Cardiac fibroblast (primary cell): Measurements from ENCODE around the gene LPCAT3.

Experiments used
- DNase-seq, 2 donors: peaks; one replicate each; pipeline versions ENCODE4 v3.0.0 to v3.0.0-alpha.2; 2010; ENCODE audit warnings: low read depth in 2 of 2
- H3K4me3 ChIP-seq, 2 donors: replicated peaks in 1 of 2; 1 replicate in 1 of 2; 2 replicates in 1 of 2; pipeline ENCODE4 v1.5.1; 2011; ENCODE audit warnings: low read depth in 2 of 2, low read length in 2 of 2, mild to moderate bottlenecking in 2 of 2, moderate library complexity in 1 of 2
- TF ChIP-seq, protein P1 (sequence below): IDR thresholded peaks from one replicate; pipeline ENCODE4 v1.5.1; 2011; ENCODE audit warnings: low read depth, mild to moderate bottlenecking, low read length, inconsistent platforms

LPCAT3 gene

DNA sequence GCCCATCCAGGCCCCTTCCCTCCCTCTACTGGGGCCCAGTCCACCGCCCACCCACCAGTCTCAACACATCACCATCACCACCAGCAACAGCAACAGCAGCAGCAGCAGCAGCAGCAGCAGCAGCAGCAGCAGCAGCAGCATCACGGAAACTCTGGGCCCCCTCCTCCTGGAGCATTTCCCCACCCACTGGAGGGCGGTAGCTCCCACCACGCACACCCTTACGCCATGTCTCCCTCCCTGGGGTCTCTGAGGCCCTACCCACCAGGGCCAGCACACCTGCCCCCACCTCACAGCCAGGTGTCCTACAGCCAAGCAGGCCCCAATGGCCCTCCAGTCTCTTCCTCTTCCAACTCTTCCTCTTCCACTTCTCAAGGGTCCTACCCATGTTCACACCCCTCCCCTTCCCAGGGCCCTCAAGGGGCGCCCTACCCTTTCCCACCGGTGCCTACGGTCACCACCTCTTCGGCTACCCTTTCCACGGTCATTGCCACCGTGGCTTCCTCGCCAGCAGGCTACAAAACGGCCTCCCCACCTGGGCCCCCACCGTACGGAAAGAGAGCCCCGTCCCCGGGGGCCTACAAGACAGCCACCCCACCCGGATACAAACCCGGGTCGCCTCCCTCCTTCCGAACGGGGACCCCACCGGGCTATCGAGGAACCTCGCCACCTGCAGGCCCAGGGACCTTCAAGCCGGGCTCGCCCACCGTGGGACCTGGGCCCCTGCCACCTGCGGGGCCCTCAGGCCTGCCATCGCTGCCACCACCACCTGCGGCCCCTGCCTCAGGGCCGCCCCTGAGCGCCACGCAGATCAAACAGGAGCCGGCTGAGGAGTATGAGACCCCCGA lies 81.4 kb downstream of the LPCAT3 start:
- no peak for DNase-seq
- peak overlapping the region; percentile 30 to 58 for H3K4me3 ChIP-seq
- TF ChIP-seq, protein P1, sequence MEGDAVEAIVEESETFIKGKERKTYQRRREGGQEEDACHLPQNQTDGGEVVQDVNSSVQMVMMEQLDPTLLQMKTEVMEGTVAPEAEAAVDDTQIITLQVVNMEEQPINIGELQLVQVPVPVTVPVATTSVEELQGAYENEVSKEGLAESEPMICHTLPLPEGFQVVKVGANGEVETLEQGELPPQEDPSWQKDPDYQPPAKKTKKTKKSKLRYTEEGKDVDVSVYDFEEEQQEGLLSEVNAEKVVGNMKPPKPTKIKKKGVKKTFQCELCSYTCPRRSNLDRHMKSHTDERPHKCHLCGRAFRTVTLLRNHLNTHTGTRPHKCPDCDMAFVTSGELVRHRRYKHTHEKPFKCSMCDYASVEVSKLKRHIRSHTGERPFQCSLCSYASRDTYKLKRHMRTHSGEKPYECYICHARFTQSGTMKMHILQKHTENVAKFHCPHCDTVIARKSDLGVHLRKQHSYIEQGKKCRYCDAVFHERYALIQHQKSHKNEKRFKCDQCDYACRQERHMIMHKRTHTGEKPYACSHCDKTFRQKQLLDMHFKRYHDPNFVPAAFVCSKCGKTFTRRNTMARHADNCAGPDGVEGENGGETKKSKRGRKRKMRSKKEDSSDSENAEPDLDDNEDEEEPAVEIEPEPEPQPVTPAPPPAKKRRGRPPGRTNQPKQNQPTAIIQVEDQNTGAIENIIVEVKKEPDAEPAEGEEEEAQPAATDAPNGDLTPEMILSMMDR, result no peak

DNA sequence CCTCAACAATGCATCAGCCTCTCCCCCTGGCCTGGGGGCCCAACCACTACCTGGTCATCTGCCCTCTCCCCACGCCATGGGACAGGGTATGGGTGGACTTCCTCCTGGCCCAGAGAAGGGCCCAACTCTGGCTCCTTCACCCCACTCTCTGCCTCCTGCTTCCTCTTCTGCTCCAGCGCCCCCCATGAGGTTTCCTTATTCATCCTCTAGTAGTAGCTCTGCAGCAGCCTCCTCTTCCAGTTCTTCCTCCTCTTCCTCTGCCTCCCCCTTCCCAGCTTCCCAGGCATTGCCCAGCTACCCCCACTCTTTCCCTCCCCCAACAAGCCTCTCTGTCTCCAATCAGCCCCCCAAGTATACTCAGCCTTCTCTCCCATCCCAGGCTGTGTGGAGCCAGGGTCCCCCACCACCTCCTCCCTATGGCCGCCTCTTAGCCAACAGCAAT lies 82.1 kb downstream of the LPCAT3 start:
- no peak overlapping the region for H3K4me3 ChIP-seq
- no peak for DNase-seq
- TF ChIP-seq, protein P1, result no peak

DNA sequence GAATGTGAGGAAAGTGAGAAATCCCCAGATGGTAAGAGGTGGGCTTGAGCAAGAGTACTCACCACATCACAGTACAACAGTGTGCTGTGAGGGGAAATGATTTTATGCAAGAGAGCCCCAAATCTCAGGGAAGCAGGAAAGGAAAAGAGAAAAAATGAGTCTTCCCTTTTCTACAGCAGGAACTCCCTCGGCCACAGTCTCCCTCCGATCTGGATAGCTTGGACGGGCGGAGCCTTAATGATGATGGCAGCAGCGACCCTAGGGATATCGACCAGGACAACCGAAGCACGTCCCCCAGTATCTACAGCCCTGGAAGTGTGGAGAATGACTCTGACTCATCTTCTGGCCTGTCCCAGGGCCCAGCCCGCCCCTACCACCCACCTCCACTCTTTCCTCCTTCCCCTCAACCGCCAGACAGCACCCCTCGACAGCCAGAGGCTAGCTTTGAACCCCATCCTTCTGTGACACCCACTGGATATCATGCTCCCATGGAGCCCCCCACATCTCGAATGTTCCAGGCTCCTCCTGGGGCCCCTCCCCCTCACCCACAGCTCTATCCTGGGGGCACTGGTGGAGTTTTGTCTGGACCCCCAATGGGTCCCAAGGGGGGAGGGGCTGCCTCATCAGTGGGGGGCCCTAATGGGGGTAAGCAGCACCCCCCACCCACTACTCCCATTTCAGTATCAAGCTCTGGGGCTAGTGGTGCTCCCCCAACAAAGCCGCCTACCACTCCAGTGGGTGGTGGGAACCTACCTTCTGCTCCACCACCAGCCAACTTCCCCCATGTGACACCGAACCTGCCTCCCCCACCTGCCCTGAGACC lies 82.7 kb downstream of the LPCAT3 start:
- TF ChIP-seq, protein P1, result no peak
- DNase-seq, result peak; percentile 50 to 54
- no peak overlapping the region for H3K4me3 ChIP-seq

DNA sequence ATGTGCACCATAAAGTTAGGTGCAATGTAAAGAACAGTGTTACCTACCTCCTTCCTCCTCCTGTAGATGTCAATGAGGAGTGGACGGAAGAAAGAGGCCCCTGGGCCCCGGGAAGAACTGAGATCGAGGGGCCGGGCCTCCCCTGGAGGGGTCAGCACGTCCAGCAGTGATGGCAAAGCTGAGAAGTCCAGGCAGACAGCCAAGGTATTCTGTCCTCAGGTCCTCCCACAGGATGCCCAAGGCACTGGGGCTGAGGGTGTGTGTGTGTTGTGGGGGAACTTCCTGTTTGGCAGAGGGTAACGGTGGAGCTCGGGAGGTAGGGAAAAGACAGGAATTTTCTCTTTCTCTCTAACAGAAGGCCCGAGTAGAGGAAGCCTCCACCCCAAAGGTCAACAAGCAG lies 84.2 kb downstream of the LPCAT3 start:
- TF ChIP-seq, protein P1, result no peak
- H3K4me3 ChIP-seq, result peak overlapping the region in 1 of 2 donors; percentile 5
- peak; percentile 67 to 92 for DNase-seq

DNA sequence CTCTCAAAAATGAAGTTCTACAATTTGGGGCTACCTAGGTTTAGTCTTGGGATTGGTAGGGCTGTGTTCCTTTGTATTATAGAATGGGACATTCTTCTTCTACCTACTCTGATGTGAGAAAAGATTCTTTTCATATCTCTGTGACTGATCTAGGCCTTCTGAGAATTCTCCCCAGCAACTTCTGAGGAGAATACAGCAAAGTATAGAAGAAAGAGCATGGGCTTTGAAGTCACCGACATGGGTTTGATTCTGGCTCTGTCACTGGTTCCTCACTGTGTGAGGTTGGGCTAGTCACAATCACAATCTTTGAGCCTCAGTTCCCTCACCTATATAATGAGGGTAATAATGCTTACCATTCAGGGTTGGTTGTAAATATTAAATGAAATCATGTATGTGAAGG lies 85.5 kb downstream of the LPCAT3 start:
- TF ChIP-seq, protein P1, result no peak
- DNase-seq, result no peak
- H3K4me3 ChIP-seq, result no peak overlapping the region

DNA sequence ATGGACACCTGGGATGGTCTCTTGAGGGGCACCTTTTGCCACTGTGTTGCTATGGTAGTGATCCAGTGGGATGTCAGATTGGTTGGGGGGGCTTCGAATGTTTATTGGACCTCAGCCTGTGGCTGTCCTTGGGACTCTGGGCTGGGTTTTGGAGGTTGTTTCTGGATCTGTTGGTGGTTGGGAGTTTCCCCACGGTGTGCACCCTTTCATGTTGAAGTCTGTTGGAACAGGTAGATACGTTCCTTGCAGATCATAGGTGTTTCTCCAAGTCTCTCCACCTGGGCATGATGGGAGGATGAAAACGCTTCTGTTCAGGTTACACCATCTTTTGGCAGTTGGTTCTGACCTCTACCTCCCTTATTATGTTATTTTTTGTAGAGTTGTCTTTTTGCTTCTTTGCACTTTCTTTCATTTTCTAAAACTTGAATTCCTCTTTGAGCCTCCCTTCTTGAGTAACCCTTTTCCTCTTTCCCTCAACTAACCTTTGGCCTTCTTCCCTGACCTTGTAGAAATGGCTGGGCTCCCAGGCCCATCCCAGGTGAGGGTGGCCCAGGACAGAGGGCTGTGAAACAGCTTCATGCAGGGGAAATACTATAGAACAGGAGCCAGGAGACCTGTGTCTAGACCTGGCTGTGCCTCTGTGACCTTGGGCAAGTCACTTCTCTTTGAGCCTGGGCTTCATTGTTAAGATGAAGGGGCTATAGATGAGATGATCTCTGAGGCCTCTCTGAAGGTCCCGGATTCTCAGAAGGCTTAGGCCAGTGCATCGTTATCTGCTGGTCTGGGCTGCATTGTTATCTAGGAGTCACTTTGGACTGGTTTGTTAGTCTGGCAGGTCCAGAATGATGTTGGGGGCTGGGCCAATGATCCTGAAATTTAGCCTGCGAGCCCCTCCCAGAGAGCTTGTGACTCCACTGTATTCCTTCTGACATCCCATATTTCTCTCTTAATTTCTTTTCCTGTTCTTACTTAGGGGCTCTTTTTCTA lies 88.5 kb downstream of the LPCAT3 start:
- H3K4me3 ChIP-seq, result peak overlapping the region; percentile 79 to 89
- TF ChIP-seq, protein P1, result no peak
- DNase-seq, result no peak
